DMS79 (cell line): Measurements from ENCODE around the gene AP5S1.
"Not testable (repeated sequence)": the region's sequence is repeated elsewhere in the genome, so short reads cannot be mapped to it uniquely, and the experiment has no call there.

ENCODE experiments used
- DNase-seq: peaks from one replicate; lab custom pipeline; 2025; lab: John Stamatoyannopoulos, UW

The AP5S1 gene

GRCh38 chr20:3794168-3794567 lies 26.2 kb upstream of the AP5S1 start:
- not testable (repeated sequence) for DNase-seq

GRCh38 chr20:3794701-3795420 lies 25.5 kb upstream of the AP5S1 start:
- no peak for DNase-seq

GRCh38 chr20:3795511-3796468 lies 24.6 kb upstream of the AP5S1 start, which contains the start of gene CDC25B:
TSS of gene CDC25B (plus strand) at chr20:3796310. CDS start at chr20:3796532, 222 bp downstream.
- DNase-seq, result peak; percentile 84

- DNase-seq, result no peak
Measured at GRCh38 chr20:3796477-3797225, 23.7 kb upstream of the AP5S1 start.

DNA sequence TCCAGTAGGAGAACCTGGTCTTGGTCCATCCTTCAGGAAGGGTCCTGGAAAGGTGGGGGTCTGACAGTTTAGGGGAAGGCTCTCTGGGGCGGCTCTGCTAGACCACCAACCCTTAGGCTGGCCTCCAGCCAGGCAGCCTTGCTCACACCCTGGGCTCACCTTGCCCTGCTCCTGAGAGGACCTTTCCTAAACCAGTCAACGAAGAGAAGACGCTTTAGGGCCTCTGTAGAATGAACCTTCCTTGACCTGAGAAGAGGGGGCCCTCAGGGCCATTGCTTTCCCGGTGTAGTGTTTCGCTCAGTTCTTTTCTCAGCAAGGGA lies 23.2 kb upstream of the AP5S1 start:
- DNase-seq, result no peak

- DNase-seq, result peak; percentile 13
Measured at GRCh38 chr20:3797592-3798372, 22.6 kb upstream of the AP5S1 start.

DNA sequence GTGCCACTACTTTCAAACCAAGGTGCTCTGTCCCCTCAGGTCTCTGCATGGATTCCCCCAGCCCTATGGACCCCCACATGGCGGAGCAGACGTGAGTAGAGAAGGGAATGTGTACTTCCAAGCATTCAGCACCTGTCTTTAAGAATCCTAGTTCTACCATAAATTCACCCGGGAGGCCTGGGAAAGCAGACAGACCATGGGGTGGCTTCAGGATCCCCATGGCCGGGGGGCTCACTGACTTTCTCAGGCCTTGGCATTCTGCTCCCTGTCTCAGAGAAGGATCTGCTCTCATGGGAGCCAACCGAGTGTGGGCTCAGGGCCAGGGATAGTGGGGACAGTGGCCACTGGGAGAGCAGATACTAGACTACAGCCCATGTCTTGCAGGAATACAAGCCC lies 22.0 kb upstream of the AP5S1 start:
- DNase-seq, result no peak

GRCh38 chr20:3798908-3799248 lies 21.5 kb upstream of the AP5S1 start:
- no peak for DNase-seq

DNA sequence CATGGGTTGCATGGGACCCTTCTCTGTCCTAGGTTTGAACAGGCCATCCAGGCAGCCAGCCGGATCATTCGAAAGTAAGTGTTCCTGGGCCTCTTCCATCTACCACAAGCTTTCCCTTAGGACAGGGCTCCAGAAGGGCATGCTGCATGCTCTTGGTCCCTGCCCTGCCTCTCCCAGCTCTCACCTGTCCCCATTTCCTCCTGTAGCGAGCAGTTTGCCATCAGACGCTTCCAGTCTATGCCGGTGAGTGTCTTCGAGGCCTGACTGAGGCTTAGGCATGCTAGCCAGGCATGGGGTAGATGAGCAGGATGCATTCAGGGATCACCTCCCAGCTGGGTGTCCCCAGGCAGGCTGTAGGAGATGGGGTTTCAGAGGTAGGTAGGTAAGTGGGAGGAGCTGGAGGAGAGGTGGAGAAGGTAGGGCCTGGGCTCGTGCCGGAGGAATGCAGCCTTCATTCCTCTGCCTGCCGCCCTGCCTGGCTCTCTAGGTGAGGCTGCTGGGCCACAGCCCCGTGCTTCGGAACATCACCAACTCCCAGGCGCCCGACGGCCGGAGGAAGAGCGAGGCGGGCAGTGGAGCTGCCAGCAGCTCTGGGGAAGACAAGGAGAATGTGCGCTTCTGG lies 20.0 kb upstream of the AP5S1 start:
- DNase-seq, result no peak

DNA sequence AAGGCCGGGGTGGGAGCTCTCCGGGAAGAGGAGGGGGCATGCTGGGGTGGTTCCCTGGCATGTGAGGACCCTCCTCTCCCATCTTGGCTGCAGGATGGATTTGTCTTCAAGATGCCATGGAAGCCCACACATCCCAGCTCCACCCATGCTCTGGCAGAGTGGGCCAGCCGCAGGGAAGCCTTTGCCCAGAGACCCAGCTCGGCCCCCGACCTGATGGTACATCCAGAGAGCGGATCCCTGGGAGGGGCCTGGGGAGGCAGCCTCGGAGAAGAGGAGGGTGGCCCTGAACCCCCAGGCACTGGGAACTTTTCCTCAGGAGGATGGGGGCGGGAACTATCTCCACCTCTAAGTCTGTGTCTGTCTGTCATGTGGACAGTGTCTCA lies 19.5 kb upstream of the AP5S1 start:
- no peak for DNase-seq

GRCh38 chr20:3801299-3801698 lies 19.0 kb upstream of the AP5S1 start:
- DNase-seq, result no peak

GRCh38 chr20:3801846-3802245 lies 18.5 kb upstream of the AP5S1 start:
- no peak for DNase-seq

- no peak for DNase-seq
Measured at GRCh38 chr20:3802524-3803239, 17.7 kb upstream of the AP5S1 start.

DNA sequence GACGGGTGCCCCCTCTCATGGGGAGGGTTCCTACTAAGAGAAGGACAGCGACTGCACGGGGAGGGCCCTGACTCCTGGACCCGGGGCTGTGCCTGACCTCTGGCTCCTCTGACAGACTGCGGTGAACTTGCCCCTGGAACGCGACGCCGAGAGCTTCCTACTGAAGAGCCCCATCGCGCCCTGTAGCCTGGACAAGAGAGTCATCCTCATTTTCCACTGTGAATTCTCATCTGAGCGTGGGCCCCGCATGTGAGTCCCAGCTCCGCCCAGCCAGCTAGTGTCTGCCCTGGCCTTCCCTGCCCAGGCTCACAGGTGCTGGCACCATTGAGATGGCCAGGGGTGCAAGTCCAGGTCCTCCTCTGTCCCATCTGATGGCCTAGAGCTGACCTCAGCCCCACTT lies 17.1 kb upstream of the AP5S1 start:
- DNase-seq, result no peak

DNA sequence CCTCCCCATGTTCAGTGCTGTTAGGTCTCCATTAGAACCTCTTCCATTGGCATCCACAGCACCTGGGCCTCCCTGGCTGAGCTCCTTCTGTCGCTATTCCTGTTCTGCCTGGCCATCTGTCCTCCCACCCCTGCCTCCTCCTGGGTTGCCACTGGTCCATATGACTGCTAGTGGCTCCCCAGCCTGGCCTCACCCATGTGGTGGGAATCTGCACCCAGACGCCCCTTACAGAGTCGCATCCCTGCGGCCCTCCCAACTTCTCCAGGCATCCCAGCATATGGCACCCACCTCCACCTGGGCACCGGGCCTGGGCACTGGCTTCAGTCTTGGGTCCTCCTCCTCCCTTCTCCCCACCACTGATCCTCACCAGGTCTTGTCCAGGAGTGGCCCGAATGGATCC lies 16.5 kb upstream of the AP5S1 start:
- no peak for DNase-seq

DNA sequence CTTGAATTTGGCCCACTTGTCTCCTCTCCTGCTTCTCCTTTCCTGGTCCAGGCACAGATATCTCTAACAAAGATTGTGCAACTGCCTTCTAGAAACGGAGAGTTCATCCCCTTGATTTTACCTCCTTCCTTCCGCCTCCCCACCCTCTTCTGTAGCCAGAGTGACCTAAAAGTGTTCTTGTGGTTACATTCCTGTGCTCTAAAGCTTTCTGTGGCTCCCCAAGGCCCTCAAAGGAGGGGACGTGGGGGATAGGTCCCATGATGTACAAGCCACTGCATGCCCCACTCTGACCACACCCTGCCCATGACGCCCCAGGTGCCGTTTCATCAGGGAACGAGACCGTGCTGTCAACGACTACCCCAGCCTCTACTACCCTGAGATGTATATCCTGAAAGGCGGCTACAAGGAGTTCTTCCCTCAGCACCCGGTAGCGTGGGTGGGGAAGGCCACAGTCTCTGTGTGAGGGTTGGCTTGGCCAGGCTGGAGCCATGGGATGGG lies 16.0 kb upstream of the AP5S1 start:
- DNase-seq, result no peak

- no peak for DNase-seq
Measured at GRCh38 chr20:3804781-3805180, 15.6 kb upstream of the AP5S1 start.

GRCh38 chr20:3808544-3808943 lies 11.8 kb upstream of the AP5S1 start:
- no peak for DNase-seq

GRCh38 chr20:3811467-3812258 lies 8.7 kb upstream of the AP5S1 start:
- DNase-seq, result peak; percentile 91

DNA sequence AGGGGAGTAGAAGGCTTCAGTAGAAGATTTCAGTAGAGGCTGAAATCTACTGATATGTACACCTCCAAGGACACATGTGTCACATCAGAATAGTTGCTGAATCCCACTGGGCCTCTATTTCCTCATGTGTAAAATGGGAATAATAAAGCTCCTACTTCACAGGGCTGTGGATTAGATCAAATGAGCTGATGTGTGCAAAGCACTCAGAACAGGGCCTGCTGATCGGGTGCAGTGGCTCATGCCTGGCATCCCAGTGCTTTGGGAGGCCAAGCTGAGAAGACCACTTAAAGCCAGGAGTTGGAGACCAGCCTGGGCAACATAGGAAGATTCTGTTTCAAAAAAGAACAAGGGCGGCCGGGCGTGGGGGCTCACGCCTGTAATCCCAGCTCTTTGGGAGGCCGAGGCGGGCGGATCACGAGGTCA lies 8.1 kb upstream of the AP5S1 start:
- no peak for DNase-seq
